ENCODE measurements around the gene OTUD3. TPM values are rescaled to one million over a fixed set of nuclear protein-coding genes. Genes with fewer than 3 reads are reported as not detected.

OTUD3 gene
- total and polyA plus RNA-seq, 9 of the 15 experiments (the other 6 are each of a cell fraction or from before 2014, with no cell fraction given), result 2.0 to 16.6 (median 11.0) TPM

GRCh38 chr1:19882111-19883071 is at the start of gene OTUD3 (continued):
- TF ChIP-seq SFPQ (IDR thresholded peaks at IDR 0.05; ENCODE audit: low read depth, low read length) (no peak), ZNF785 (CRISPR knock-in tag; IDR thresholded peaks at IDR 0.05) (no peak), NR2C2 (CRISPR knock-in tag; IDR thresholded peaks at IDR 0.05) (no peak), NR2C2 (tag; IDR thresholded peaks at IDR 0.05) (no peak; the same call in 1 of the 2 replicates), KLF1 (tag; IDR thresholded peaks at IDR 0.05) (peak; percentile 68), POLR2AphosphoS5 (IDR thresholded peaks at IDR 0.05; ENCODE audit: control insufficient read depth, insufficient read depth, low read depth, low read length) (peak; percentile 80), NFIC (IDR thresholded peaks at IDR 0.05) (peak; percentile 14; the same call in 1 of the 2 replicates), CGGBP1 (CRISPR knock-in tag; IDR thresholded peaks at IDR 0.05) (no peak), ILK (tag; IDR thresholded peaks at IDR 0.05; ENCODE audit: borderline replicate concordance, low read depth) (no peak), NEUROD1 (IDR thresholded peaks at IDR 0.05; ENCODE audit: borderline replicate concordance, low read depth, low read length, partially characterized antibody) (peak; percentile 64), FOXP1 (CRISPR knock-in tag; IDR thresholded peaks at IDR 0.05) (peak; percentile 94), ZZZ3 (IDR thresholded peaks at IDR 0.05) (no peak), KDM4B (IDR thresholded peaks at IDR 0.05; ENCODE audit: borderline replicate concordance in 2 of 2, low read depth in 1 of 2) (no peak), LCOR (CRISPR knock-in tag; IDR thresholded peaks at IDR 0.05) (no peak), MTA3 (IDR thresholded peaks at IDR 0.05; ENCODE audit: borderline replicate concordance) (peak; percentile 85; the same call in 1 of the 2 replicates), MEF2A (IDR thresholded peaks at IDR 0.05; ENCODE audit: control insufficient read depth, low read depth, low read length) (no peak), CLOCK (CRISPR knock-in tag; IDR thresholded peaks at IDR 0.05; ENCODE audit: borderline replicate concordance) (no peak), MTA1 (IDR thresholded peaks at IDR 0.05; ENCODE audit: borderline replicate concordance) (no peak), ZNF146 (CRISPR knock-in tag; IDR thresholded peaks at IDR 0.05; ENCODE audit: unreplicated experiment) (no peak), ZNF507 (tag; conservative IDR thresholded peaks at IDR 0.05) (no peak), ZNF184 (CRISPR knock-in tag; IDR thresholded peaks at IDR 0.05) (no peak), CHD2 (IDR thresholded peaks at IDR 0.05; ENCODE audit: low read depth, low read length) (peak; percentile 7; the same call in 1 of the 2 replicates)
